GM12801 (cell line): Measurements from ENCODE around the gene MPLKIP.

Source experiments
- TF ChIP-seq, protein P1 (sequence below): IDR thresholded peaks from one replicate; pipeline ENCODE4 v1.5.1; 2011; ENCODE audit warnings: control low read depth; ENCODE audit not compliant: insufficient read length; ENCODE audit errors: extremely low read depth

Gene MPLKIP

DNA sequence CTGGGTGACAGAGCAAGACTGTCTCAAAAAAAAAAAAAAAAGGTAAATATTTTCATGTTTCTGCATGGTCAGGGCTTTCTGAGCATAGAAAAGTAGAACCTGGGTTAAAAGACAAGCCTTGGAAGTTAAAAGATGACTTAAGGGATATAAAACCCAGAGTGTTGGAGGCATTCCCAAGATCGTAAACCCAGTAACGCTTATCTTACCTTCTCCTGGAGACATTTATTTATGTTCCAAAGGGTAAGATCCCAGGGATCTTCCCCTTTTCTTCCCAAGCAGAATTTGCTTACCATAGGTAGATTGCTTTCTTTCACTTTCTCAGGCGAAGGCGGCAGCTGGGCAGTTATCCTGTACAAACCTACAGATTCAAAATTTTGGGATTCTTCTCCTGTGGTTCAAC, 22.6 kb upstream of the MPLKIP start:
- TF ChIP-seq, protein P1, sequence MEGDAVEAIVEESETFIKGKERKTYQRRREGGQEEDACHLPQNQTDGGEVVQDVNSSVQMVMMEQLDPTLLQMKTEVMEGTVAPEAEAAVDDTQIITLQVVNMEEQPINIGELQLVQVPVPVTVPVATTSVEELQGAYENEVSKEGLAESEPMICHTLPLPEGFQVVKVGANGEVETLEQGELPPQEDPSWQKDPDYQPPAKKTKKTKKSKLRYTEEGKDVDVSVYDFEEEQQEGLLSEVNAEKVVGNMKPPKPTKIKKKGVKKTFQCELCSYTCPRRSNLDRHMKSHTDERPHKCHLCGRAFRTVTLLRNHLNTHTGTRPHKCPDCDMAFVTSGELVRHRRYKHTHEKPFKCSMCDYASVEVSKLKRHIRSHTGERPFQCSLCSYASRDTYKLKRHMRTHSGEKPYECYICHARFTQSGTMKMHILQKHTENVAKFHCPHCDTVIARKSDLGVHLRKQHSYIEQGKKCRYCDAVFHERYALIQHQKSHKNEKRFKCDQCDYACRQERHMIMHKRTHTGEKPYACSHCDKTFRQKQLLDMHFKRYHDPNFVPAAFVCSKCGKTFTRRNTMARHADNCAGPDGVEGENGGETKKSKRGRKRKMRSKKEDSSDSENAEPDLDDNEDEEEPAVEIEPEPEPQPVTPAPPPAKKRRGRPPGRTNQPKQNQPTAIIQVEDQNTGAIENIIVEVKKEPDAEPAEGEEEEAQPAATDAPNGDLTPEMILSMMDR, result no peak

DNA sequence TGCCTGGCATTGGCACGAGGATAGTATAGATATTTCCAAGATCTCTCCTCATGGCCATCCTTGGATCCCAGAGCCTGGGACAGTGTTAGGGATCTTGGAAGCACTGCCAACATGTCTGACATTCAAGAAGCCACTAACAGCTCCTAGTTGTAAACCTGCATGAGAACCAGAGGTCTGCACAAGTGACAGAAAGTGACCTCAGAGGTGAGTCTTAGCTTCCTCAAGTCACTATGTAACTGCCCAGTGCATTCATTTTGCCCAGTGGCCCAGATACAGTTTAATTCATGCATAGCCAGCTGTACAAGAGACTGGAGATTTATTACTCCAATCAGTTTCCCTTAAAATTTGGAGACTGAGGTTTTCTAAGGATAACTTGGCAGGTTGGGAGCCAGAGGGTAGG, 17.1 kb upstream of the MPLKIP start:
- TF ChIP-seq, protein P1, result no peak

GRCh38 chr7:40148671-40149070, 14.2 kb upstream of the MPLKIP start:
- TF ChIP-seq, protein P1, result no peak

GRCh38 chr7:40147371-40148246, 13.2 kb upstream of the MPLKIP start:
- TF ChIP-seq, protein P1, result no peak

DNA sequence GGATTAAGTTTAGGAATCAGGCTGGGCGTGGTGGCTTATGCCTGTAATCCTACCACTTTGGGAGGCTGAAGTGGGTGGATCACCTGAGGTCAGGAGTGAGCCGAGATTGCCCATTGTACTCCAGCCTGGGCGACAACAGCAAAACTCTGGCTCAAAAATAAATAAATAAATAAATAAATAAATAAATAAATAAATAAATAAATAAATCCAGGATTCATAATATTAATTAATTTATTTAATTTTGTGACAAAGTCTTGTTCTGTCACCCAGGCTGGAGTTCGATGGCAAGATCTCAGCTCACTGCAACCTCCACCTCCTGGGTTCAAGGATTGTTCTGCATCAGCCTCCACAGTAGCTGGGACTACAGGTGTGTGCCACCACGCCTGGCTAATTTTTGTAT, 4.6 kb upstream of the MPLKIP start:
- TF ChIP-seq, protein P1, result no peak

- TF ChIP-seq, protein P1, result no peak
Measured at GRCh38 chr7:40137563-40137962, 3.1 kb upstream of the MPLKIP start.

DNA sequence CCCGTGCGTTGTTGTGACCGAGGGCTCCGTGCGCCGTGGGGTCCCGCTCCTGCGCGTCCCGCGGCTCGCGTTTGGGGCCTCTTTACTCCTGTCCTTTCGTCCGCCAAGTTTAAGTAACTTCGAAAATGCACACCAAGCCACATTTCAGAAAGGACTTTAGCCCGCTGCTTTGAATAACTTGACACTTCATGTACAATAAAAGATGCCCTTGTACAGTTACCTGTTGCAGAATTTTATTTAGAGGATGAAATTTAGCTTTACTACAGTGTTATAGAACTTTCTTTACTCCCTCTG, 842 bp upstream of the MPLKIP start:
- TF ChIP-seq, protein P1, result no peak
